Forelimb muscle (tissue), 1 donor: ENCODE data around the gene PFN3. TPM values are rescaled to one million over a fixed set of nuclear protein-coding genes. Genes with fewer than 3 reads are reported as not detected.
"Not testable (repeated sequence)": the region's sequence is repeated elsewhere in the genome, so short reads cannot be mapped to it uniquely, and the experiment has no call there.

Experiments used
- DNase-seq: peaks from one replicate; pipeline ENCODE4 v3.0.0-alpha.2; 2013; ENCODE audit warnings: low read depth
- polyA plus RNA-seq: library from polyadenylated mRNA; unstranded; fragments of 120-200 nt; gene quantifications from one replicate; pipeline ENCODE4 v1.2.1, GENCODE V29; 2013; ENCODE audit not compliant: insufficient read length

PFN3 gene
- polyA plus RNA-seq, 1 donor: not detected

DNA sequence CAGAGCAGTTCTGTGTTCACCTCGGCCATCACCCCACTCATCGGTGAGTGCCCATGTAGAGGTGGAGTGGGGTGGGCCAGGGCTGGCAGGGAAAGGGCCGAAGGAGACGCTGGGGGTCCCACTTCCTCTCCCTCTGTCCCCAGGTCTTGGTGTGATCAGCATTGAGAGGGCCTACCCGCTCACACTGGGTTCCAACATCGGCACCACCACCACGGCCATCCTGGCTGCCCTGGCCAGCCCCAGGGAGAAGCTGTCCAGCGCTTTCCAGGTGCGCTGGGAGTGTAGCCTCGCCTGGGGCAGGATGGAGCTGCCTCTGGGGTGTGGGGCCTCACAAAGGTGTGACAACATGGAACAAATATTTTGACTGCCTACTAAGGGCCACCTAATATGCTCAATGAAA lies 3.7 kb downstream of the PFN3 start:
- no peak for DNase-seq

DNA sequence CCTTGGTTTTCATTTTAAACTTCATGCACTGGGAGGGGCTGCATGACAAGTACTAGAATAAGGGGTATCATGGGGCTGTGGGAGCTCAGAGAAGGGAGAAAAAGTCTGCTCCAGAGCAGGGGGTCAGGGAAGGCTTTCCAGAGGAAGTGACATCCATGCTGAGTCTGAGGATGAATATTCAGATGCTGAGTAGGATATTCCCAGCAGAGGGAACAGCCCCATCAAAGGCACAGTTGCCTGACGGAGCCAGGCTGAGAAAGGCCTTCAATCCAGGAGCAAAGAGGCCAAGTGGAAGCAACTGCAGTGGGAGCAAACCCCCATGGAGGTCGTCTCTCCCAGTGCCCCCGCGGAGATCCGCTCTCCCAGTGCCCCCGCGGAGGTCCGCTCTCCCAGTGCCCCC lies 4.4 kb downstream of the PFN3 start:
- DNase-seq: no peak

GRCh38 chr5:177393990-177394389 lies 6.5 kb downstream of the PFN3 start:
- no peak for DNase-seq

DNA sequence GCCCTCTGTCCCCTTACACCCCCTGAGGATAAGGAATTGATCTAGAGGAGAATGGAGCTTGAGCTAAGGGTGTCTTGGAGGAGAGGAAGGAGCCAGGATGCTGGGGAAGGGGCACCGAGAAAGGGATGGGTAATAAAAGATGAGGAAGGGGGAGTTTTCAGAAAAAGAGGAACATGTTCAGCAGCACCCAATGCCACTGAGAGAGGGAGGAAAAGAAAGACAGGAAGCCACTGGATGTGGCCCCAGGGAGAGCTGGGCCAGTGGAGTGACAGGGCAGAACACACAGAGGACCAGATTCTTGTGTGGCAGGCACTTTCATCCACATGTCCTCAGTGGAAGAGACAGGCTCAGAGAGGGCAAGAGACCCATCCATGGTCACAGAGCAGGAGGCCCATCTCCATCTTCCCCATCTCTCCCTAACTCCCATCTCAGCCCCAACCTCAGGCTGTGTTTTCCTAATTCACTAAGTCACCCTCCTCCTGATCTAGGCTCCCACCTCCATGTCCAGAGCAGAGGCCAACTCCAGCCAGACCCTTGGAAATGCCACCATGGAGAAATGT lies 7.2 kb downstream of the PFN3 start:
- DNase-seq: no peak

DNA sequence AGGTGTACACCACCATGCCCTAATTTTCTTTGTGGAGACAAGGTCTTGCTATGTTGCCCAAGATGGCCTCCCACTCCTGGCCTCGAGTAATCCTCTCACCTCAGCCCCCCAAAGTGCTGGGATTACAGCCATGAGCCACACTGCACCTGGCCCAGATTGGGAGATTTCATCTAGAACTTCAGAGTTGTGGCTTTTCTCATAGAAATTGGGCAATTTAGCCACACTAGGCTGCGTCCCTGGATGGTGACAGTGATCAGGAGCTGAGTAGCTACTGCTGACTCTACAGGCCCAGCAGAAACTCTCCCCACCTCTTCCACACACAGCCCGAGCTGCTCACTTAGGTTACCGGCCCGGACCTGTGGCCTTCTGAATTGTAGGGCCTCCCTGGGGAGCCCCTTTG lies 7.7 kb downstream of the PFN3 start:
- no peak for DNase-seq

DNA sequence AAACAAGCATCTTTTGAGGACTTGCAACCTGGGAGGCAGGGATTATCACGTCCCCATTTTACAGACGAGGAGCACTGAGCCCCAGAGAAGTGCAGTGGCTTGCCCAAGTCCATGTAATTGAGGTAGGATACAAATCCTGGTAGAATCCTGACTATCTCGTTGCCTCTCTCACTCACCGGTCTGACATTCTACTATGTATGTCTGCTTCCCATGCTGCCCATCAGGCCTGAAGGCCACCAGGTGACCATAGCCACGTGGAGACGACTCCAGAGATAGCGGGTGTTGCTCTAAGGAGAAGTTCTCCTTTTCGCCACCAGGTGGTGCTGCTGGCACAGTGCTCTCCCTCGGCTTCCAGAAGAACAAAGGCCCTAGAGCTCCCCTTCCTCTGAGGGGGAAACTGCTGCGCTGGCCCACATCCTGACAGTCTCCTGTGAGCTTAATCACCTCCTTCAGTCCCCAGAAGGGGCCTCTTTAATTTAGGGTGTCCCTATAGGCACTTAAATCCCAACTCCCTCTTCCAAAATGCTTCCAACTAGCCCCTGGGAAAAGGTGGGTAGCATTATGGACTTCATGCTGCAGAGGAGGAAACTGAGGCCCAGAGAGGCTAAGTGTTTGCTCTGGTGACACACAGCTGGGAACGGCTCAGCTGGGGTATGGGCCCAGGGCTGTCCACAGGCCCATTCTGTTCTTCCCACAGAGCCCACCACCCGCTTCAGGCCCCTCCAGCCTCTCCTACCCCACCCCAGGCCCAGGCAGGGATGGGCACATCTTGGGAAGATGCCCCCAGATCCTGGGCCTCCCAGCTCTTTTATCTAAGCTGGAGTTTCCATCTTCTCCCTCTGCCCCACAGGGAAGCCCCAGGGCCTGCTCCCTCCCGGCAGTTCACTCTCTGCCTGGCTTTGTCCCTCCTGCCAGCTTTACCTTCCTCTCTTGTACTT lies 9.8 kb downstream of the PFN3 start:
- DNase-seq: peak; percentile 70

DNA sequence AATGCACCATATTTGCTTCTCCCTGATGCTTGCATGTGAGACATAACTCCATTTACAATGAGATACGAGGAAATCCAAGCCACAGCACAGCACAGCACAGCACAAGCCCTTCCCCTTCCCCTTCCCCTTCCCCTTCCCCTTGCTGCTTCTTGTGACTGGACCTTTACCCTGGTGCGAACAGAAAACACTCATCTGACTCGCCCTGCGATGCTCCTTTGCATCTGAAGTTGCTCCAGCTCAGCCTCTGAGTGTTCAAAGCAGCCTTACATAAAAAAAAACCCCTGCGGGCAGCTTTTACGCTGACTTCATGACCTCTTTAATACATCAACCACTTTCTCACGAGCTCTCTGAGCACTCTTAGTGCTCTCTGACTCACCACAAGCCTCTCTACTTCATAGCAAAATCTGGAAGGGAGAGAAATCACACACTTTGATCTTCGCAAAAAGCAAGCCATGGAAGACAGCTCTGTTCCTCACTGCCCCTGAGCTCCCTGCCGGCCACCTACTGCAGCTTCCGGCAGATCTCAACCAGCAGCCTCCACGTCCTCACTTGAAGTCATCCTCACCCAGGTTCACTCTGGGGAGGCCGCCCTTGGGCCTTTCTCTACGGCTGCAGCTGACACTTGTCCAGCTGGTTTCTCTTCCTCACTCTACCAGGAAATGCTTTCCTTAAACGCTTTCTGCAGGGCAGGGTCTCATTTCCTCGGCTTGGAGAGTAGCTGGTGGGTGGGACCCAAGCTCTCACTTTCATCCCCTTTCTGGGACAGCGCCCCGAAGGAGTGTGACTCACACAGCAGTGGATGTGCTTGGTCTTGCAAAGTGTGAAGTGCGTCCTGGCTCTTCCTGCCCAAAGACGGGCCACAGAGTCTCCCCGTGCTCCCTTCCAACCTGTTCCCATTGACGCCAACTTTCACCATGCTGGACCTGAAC lies 11.0 kb downstream of the PFN3 start:
- no peak for DNase-seq

DNA sequence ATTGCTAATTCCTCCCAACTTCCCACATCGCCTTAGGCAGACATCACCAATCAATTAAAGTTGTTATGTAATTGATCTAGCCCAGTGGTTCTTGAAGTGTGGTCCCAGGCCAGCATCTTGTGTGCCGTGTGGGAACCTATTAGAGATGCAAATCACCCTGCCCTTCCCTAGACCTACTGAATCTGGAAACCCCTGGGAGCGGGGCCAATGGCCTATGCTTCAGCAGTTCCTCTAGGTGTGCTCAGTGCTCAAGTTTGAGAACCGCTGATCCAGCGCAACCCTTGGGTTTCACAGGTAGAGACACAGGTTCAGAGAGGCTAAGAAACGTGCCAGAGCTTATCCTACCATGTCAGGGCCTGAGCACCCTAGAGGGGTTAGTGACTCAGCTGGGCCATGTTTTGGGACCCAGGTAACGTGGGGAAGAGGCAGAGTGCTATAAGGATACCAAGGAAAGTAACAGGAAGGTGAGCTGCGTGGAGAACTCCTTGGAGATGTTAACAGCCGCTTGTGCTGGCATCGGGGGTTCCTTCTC lies 11.9 kb downstream of the PFN3 start:
- DNase-seq: no peak

DNA sequence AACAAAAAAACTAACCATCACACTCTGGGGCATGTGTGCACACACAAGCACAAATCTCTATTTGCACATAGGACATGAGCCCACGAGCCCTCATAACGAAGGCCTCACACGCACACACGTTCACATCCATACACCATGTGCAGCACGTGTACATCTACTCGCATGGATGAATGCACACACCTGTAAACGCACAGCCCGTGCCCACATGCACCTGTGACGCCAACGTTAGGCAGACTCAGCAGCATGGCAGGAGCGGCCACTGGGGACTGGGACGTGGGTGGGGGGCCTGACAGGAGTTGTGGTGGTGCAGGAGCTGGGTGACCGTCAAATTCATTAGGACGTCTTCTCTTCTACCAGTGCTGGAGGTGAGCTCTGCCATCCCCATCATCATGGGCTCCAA lies 13.1 kb downstream of the PFN3 start:
- no peak for DNase-seq

- DNase-seq: no peak
Observed at GRCh38 chr5:177386542-177386941, 13.9 kb downstream of the PFN3 start.

- DNase-seq: no peak
Observed at GRCh38 chr5:177385720-177386119, 14.7 kb downstream of the PFN3 start.

GRCh38 chr5:177384134-177384533 lies 16.3 kb downstream of the PFN3 start, which contains the start of gene SLC34A1:
Gene SLC34A1, plus strand, starts transcription at chr5:177384434. Its CDS starts 1,308 bp downstream, at chr5:177385742.
- no peak for DNase-seq

- no peak for DNase-seq
Observed at GRCh38 chr5:177383181-177383580, 17.3 kb downstream of the PFN3 start.

DNA sequence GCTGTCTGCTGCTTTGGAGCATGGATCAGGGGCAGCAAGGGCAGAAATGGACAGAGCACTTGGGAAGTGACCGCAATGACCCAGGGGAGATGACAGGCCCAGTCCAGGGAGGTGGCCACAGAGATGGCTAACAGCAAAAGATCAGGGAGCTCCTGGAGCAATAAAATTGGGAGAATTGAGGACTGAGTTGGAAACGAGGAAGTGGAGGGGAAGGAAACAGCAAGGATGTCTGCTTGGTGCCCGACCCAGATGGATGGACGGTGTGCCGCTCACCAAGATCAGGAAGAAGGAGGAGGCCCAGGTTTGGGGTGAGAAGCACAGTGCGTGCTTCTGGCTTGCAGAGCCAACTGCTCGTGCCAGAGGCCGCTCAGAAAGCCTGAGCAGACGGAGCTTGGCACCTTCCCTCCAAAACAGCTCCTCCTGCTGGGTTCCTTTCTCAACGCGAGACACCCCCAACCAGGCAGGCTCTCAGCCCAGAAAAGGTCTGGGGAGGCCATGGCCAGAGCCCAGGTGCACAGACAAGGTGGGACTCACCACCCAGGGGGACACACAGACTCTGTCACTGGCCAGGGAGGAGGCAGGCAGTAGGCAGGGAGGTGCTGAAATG lies 17.9 kb downstream of the PFN3 start:
- no peak for DNase-seq

- no peak for DNase-seq
Observed at GRCh38 chr5:177380805-177381126, 19.7 kb downstream of the PFN3 start.

- no peak for DNase-seq
Observed at GRCh38 chr5:177378884-177379883, 21.3 kb downstream of the PFN3 start.

DNA sequence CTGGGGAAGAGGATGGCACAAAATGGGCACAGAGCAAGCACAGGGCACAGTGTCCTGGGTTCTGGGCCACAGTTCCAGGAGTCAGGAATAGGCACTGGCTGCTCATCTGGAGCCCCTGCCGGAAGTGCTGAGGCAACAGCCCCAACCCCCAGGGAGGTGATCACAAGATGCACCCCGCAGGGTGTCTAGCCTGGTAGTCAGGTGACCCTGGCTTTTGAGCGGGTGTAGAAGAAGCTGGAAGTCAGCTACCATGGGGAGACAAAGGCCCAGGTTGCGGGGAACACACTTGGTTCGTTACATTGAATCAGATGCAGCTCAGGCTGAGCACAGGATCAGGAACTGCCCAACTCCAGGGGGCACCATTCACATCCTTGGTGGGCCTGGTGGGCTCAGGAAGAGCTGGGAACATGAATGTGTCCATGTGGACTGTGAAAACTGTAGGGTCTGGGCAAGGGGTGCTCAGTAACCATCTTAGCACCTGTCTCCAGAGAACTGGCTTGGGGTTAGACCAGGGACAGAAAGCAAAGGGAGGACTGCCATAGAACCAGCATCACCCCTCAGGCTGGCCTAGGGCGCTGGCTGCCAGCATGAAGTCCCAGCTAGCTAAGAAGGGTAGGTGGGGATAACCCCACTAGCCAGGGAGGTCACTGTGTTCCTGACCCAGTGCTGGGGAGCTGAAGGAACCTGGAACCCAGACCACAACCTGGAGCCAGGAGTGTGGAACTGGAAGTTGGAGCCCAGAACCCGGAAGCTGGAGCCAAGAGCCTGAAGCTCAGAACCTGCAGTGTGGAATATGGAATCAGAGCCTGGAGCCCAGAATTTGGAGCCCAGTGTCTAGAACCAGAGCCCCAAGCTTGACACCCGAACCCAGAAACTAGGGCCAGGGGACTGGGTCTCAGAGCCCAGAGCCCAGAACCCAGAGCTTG lies 22.3 kb downstream of the PFN3 start:
- no peak for DNase-seq

- no peak for DNase-seq
Observed at GRCh38 chr5:177376107-177376506, 24.4 kb downstream of the PFN3 start.

- not testable (repeated sequence) for DNase-seq
Observed at GRCh38 chr5:177375516-177375915, 24.9 kb downstream of the PFN3 start.
